AG09319 (cell line): Measurements from ENCODE around the gene S100A4.

Source experiments
- DNase-seq: peaks from one replicate; pipeline ENCODE4 v3.0.0-alpha.2; 2010; ENCODE audit warnings: low read depth; ENCODE audit errors: extremely low read depth
- TF ChIP-seq, protein P1 (sequence below): IDR thresholded peaks from 2 replicates; pipeline ENCODE4 v1.5.1; 2011; ENCODE audit warnings: low read depth, mild to moderate bottlenecking, inconsistent platforms, low read length, moderate library complexity

S100A4 gene

DNA sequence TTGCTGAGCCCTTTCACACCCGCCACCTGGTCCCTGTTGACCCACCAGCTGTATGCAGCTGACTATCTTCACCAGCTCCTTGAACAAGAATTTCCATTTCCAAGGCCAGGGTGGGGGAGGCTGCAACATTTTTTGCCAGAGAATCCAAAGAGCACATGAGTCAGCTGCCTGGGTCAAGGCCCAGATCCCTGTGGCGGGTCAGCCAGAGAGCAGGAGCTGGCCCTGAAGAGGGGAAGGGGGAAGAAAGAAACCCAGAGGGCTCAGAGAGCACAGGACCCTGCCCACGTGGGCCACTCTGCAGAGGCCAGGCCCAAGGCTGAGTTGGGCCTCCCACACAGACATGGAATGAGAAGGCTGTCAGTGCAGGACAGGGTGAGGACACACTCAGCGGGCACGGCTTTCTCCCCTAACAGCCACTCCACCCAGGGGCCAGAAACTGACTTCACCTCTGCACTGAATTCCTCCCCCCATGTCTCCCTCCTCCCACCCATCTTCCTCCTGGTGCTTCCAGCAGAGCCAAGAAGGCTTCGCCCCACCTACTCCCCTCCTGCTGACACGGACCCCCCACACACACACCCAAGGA, 38.7 kb downstream of the S100A4 start:
- peak; percentile 56 for DNase-seq
- TF ChIP-seq, protein P1, sequence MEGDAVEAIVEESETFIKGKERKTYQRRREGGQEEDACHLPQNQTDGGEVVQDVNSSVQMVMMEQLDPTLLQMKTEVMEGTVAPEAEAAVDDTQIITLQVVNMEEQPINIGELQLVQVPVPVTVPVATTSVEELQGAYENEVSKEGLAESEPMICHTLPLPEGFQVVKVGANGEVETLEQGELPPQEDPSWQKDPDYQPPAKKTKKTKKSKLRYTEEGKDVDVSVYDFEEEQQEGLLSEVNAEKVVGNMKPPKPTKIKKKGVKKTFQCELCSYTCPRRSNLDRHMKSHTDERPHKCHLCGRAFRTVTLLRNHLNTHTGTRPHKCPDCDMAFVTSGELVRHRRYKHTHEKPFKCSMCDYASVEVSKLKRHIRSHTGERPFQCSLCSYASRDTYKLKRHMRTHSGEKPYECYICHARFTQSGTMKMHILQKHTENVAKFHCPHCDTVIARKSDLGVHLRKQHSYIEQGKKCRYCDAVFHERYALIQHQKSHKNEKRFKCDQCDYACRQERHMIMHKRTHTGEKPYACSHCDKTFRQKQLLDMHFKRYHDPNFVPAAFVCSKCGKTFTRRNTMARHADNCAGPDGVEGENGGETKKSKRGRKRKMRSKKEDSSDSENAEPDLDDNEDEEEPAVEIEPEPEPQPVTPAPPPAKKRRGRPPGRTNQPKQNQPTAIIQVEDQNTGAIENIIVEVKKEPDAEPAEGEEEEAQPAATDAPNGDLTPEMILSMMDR: no peak

- DNase-seq: no peak
- TF ChIP-seq, protein P1: no peak
Measured at GRCh38 chr1:153506386-153506785, 39.2 kb downstream of the S100A4 start.

DNA sequence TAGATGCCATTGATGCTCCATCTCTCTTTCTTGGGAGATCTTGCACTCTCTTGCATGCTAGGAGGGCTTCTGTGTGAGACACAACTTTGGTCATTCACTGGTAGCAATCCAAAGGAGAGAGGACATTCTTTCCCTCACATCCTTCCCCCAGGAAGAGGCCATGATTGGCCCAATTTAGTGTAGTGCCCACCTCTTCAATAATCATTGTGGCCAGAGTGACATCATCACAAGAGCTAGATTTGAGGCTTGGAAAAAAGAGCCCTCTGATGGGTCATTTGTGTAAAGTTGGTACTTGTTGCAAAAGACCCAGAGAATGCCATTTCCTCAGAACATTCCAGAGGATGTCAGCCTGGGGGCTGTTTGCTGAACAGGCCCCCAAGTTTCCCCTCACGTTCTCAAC, 40.0 kb downstream of the S100A4 start:
- TF ChIP-seq, protein P1: no peak
- DNase-seq: no peak

DNA sequence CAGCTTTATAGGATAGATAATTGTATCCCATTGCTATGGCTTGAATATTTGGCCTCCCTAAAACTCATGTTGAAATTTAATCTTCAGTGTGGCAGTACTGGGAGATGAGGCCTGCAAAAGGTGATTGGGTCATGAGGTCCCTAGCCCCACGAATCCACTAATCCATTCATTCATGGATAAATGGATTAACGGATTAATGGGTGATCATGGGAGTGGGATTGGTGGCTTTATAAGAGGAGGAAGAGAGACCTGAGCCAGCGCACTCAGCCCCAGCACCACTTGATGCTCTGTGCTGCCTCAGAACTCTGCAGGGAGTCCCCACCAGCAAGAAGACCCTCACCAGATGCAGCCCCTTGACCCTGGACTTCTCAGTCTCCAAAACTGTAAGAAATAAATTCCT, 41.8 kb downstream of the S100A4 start:
- TF ChIP-seq, protein P1: no peak
- DNase-seq: no peak

- no peak for DNase-seq
- TF ChIP-seq, protein P1: no peak
Measured at GRCh38 chr1:153498746-153499145, 46.9 kb downstream of the S100A4 start.

DNA sequence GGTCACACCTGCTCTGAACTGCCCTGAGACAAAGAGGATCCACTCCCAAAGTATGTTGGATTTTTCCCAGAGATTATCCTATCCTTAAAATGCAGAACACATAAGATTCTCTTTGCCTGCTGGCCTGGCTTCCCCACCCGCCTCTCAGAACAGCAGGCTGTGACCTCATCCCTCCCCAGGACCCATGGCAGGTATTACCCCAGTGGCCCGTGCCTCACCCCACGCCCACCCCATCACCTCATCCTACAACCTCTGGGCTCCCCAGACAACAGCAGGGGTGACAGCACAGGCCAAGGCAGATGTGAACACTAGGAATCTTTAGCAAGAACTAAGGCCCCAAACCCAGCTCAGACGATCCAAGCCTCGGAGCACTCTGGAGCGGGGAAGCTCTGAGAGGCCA, 50.1 kb downstream of the S100A4 start:
- no peak for DNase-seq

GRCh38 chr1:153494976-153495535, 50.5 kb downstream of the S100A4 start:
- peak; percentile 14 for DNase-seq
- TF ChIP-seq, protein P1: peak; percentile 96

More for the DNA sequence above, 50.1 kb downstream of the S100A4 start:
- TF ChIP-seq, protein P1: no peak
